Omental fat pad (tissue), 4 donors: ENCODE measurements around the gene SLF2. TPM values are rescaled to one million over a fixed set of nuclear protein-coding genes. Genes with fewer than 3 reads are reported as not detected.

ENCODE experiments used
- ATAC-seq: fragments of 150-250 bp; one replicate; pipeline ENCODE4 v1.9.1; 2016; ENCODE audit warnings: mild to moderate bottlenecking, moderate library complexity; ENCODE audit not compliant: low FRiP score
- DNase-seq: peaks from one replicate; pipeline ENCODE4 v3.0.0-alpha.2; 2019; ENCODE audit warnings: low spot score
- CTCF ChIP-seq, 3 donors: fragments of 450-650 bp; IDR thresholded peaks; one replicate each; pipeline ENCODE4 v1.5.1; 2016 to 2017; ENCODE audit warnings: antibody characterized with exemption in 3 of 3, mild to moderate bottlenecking in 3 of 3, moderate library complexity in 2 of 3
- total RNA-seq, 4 donors: library from RNA; depleted of rRNA; stranded (reverse); fragments of >200 nt; gene quantifications; one replicate each; pipeline ENCODE4 v1.1.0, GENCODE V29; 2016

Gene SLF2
- total RNA-seq, 4 donors from 2014 or later, result 14.9 to 37.8 (median 21.9) TPM

DNA sequence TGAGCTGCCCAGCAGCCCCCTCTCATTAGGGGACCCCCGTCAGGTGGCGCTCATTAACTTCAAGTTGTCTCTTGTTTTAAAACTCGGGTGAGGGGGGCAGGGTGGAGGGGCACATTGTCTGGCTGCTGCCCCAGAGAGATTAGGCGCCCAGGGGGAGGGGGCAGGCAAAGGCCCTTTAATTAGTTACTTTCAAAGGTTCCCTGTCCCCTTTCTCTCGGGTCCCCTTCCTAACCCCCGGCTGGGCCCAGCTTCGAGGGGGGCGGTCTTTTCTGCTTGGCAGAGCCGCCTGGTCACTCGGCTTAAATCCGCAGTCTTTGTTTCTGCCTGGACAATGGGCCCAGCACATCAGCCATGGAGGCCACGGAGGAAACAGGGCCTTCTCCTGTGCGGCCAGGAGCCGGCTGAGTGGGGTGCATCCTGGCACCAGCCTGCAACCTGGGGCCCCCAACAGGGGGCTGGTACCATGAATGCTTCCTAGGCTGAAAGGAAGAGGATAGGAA is 38.9 kb upstream of the SLF2 start:
- TF ChIP-seq CTCF (IDR thresholded peaks at IDR 0.05), result no peak
- DNase-seq (no peak), ATAC-seq (no peak)

DNA sequence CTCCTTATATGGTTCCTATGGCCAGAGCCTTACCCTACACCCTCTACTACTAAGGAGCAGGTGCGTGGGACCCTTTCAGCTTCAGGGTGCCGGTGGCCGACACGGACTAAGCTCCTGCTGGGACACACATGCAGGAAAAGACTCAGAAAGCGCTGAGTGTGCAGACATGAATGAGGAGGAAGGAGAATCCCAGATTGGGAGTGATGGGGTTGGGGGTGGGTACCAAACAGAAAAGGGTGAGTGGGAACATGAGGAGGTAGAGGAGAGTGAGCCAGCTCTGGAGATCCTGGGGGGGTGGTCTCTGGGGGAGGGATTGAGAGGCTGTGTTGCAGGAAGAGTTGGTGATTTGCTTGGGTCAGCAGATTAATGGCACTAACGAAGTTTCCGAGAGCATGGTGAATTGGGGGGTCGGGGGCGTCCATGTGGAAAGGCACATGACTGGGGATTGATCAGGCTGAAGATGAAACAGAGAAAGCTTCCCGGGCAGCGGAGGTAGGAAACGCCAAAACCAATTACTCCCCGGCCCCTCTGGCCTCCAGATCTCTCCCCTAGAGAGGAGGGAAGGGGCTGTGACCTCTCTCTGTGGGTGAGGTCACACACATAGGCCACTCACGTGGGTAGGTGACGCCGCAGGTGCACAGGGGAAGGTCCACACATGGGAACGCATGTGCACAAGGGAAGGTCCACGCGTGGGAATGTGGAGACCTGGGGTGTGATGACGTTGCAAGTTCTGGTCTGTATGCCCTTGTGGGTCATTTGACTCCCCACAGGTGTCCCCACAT is 37.9 kb upstream of the SLF2 start:
- no peak for DNase-seq
- no peak for ATAC-seq
- TF ChIP-seq CTCF (IDR thresholded peaks at IDR 0.05), result no peak

GRCh38 chr10:100875484-100876166 is 37.1 kb upstream of the SLF2 start:
- DNase-seq, result no peak
- no peak for TF ChIP-seq CTCF (IDR thresholded peaks at IDR 0.05)
- no peak for ATAC-seq

- no peak for TF ChIP-seq CTCF (IDR thresholded peaks at IDR 0.05)
- no peak for DNase-seq
- ATAC-seq, result no peak
Measured at GRCh38 chr10:100876585-100877460, 35.9 kb upstream of the SLF2 start.

GRCh38 chr10:100877461-100877850 is 35.3 kb upstream of the SLF2 start:
- TF ChIP-seq CTCF (IDR thresholded peaks at IDR 0.05), result no peak
- no peak for ATAC-seq
- DNase-seq, result no peak

DNA sequence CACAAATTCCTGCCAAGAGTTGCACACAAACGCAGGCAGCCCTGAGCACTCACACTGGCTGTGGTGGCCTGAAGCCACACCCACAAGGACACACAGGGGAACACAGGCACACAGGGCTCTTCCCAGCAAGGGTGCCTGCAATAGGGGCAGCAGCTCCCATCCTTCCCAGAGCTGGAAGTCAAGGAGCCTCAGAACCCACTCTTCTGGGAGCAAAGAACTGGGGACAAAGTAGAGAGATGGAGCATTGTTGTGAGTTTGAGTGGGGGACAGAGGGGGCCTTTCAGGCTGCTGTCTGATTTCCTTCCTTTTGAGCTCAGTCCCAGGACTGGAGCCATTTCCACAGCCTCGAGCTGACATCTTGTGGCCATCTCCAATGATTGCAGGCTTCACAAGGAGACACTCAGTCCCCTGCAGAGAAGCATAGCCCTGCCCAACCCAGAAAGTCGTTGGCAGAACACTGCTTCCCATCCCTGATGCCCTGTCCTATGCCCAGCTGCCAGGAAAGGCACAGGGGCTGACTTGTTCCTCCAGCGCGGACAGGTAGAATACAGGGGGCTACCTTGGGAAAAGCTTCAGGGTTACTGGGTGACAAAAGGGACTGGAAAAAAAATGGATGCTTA is 34.4 kb upstream of the SLF2 start:
- DNase-seq, result no peak
- peak in 1 of 3 donors; percentile 25 for TF ChIP-seq CTCF (IDR thresholded peaks at IDR 0.05)
- no peak for ATAC-seq
